ENCODE results near the gene BCL2L1.
A peak's percentile ranks its signal among the peaks of the same experiment; 100 is the strongest.
"Not testable (repeated sequence)": the region's sequence is repeated elsewhere in the genome, so short reads cannot be mapped to it uniquely, and the experiment has no call there.

BCL2L1 gene

GRCh38 chr20:31722257-31723068, at the start of gene BCL2L1:
TSS of gene BCL2L1 (minus strand) at chr20:31722868. CDS start at chr20:31722218, 650 bp downstream.
- peak in 13 of 14 donors; percentile 24 to 87 (median 79) for DNase-seq

- no peak for DNase-seq
Measured at GRCh38 chr20:31770243-31770642, 47.6 kb upstream of the BCL2L1 start.

GRCh38 chr20:31769681-31770080, 47.0 kb upstream of the BCL2L1 start:
- no peak for DNase-seq

GRCh38 chr20:31767805-31768204, 45.1 kb upstream of the BCL2L1 start:
- DNase-seq, result no peak

- no peak for DNase-seq
Measured at GRCh38 chr20:31764641-31765305, 42.1 kb upstream of the BCL2L1 start.

- no peak for DNase-seq
Measured at GRCh38 chr20:31760519-31761240, 38.0 kb upstream of the BCL2L1 start.

GRCh38 chr20:31759836-31760518, 37.3 kb upstream of the BCL2L1 start:
- DNase-seq, result no peak

GRCh38 chr20:31758991-31759390, 36.3 kb upstream of the BCL2L1 start:
- DNase-seq, result no peak

GRCh38 chr20:31758521-31758920, 35.9 kb upstream of the BCL2L1 start:
- no peak for DNase-seq

- no peak for DNase-seq
Measured at GRCh38 chr20:31757254-31757653, 34.6 kb upstream of the BCL2L1 start.

- no peak for DNase-seq
Measured at GRCh38 chr20:31751126-31751525, 28.5 kb upstream of the BCL2L1 start.

- DNase-seq, result no peak
Measured at GRCh38 chr20:31749223-31749622, 26.6 kb upstream of the BCL2L1 start.

- no peak for DNase-seq
Measured at GRCh38 chr20:31747640-31748039, 25.0 kb upstream of the BCL2L1 start.

- not testable (repeated sequence) for DNase-seq
Measured at GRCh38 chr20:31747028-31747427, 24.4 kb upstream of the BCL2L1 start.

- no peak for DNase-seq
Measured at GRCh38 chr20:31746068-31746878, 23.6 kb upstream of the BCL2L1 start.

- no peak for DNase-seq
Measured at GRCh38 chr20:31740656-31741323, 18.1 kb upstream of the BCL2L1 start.

- DNase-seq, result no peak
Measured at GRCh38 chr20:31740208-31740607, 17.5 kb upstream of the BCL2L1 start.

- no peak for DNase-seq
Measured at GRCh38 chr20:31739550-31739977, 16.9 kb upstream of the BCL2L1 start.

GRCh38 chr20:31738729-31739549, 16.3 kb upstream of the BCL2L1 start, which contains the start of gene TPX2:
TSS of gene TPX2 (plus strand) at chr20:31739290. CDS start at chr20:31757477, 18,187 bp downstream.
- peak; percentile 43 to 96 (median 91) for DNase-seq

- no peak for DNase-seq
Measured at GRCh38 chr20:31731321-31731717, 8.7 kb upstream of the BCL2L1 start.

Data from C1 segment of cervical spinal cord (tissue), 14 donors.